ENCODE data around the gene THSD4. TPM values are rescaled to one million over a fixed set of nuclear protein-coding genes. Genes with fewer than 3 reads are reported as not detected.
"Not testable (repeated sequence)": the region's sequence is repeated elsewhere in the genome, so short reads cannot be mapped to it uniquely, and the experiment has no call there.

The THSD4 gene
- total and polyA plus RNA-seq, 2 donors: 23.9 to 75.1 TPM

DNA sequence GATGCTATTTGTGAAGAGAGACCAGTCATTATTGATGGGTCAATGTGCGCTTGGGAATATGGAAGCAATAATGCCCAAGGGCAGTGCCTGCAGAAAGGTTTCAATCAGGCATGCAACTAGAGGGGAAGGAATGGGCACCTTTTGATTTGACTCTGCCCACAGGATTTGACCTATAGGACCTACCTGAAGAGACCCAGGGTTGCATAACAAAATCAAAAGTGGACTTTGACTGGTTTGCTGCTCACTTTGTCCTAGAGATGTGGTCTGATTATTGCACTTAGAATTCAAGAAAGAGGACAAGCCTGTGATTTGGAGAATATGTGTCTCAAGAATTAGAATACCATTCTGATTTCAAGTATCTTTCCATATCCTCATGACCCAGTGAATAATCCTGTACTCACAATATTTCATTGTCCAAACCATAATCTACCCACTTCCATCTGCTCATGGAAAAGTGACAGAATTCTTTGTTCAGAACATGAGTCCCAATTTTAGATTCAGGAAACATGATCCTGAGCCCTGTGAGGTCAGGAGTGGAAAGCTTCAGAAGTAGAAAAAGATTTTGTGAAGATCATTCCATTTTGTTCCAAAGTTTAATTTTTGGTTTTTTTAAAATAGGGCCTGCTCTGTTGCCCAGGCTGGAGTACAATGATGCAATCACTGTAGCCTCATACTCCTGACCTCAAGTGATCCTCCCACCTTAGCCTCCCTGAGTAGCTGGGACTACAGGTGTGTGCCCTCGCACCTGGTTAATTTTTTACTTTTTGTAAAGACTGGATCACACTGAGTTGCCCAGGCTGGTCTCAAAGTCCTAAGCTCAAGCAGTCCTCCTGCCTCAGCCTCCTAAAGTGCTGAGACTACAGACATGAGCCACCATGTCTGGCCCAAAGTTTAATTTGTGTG lies 543.8 kb downstream of the THSD4 start:
- H3K36me3 ChIP-seq (ENCODE audit: insufficient read depth): no peaks in the 10 kb centered on the region
- no peaks in the 10 kb centered on the region for H3K4me1 ChIP-seq (ENCODE audit: insufficient read depth)
- DNase-seq (ENCODE audit: extremely low spot score): no peak
- 96% methylated on average over 2 of the region's 2 CpGs for WGBS
- no peak overlapping the region for H3K4me3 ChIP-seq (ENCODE audit: low read depth, low read length)
- no peak overlapping the region for H3K27ac ChIP-seq (ENCODE audit: low read depth)

- DNase-seq (ENCODE audit: extremely low spot score): no peak
- WGBS: 70% methylated on average over 4 of the region's 4 CpGs
- no peaks in the 10 kb centered on the region for H3K4me1 ChIP-seq (ENCODE audit: insufficient read depth)
- no peak overlapping the region for H3K27ac ChIP-seq (ENCODE audit: low read depth)
- H3K4me3 ChIP-seq (ENCODE audit: low read depth, low read length): no peak overlapping the region
- H3K36me3 ChIP-seq (ENCODE audit: insufficient read depth): no peaks in the 10 kb centered on the region
Observed at GRCh38 chr15:71659730-71660067, 544.4 kb downstream of the THSD4 start.

GRCh38 chr15:71660501-71660900 lies 545.2 kb downstream of the THSD4 start:
- no peak for DNase-seq (ENCODE audit: extremely low spot score)
- Histone ChIP-seq H3K27ac (ENCODE audit: low read depth) (no peak overlapping the region), H3K4me3 (ENCODE audit: low read depth, low read length) (no peak overlapping the region), H3K4me1 (ENCODE audit: insufficient read depth) (no peaks in the 10 kb centered on the region), H3K36me3 (ENCODE audit: insufficient read depth) (no peaks in the 10 kb centered on the region)
- WGBS: 54% methylated on average over 15 of the region's 15 CpGs

DNA sequence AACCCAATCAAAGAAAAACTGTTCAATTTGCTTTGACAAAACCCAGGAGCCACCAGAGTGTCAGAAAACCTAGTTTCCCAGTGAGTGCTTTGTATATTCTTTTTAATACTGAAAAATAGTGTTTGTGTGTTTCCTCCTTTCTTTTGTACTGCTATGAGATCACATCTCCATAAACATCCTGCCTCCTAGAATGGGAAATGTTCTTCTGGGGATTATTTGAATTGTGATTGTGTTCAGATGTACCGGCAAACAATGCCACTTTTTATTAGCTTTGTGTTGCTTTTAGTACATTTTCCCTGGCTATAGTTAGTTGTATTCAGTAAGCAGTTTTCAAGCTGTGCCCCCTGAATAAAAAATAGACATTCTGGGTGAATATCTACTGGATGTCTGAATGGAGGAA lies 547.0 kb downstream of the THSD4 start:
- H3K4me1 ChIP-seq (ENCODE audit: insufficient read depth): no peaks in the 10 kb centered on the region
- H3K4me3 ChIP-seq (ENCODE audit: low read depth, low read length): no peak overlapping the region
- H3K36me3 ChIP-seq (ENCODE audit: insufficient read depth): no peaks in the 10 kb centered on the region
- H3K27ac ChIP-seq (ENCODE audit: low read depth): no peak overlapping the region
- 42% methylated on average over 1 of the region's 1 CpG for WGBS
- no peak for DNase-seq (ENCODE audit: extremely low spot score)

GRCh38 chr15:71664622-71665021 lies 549.4 kb downstream of the THSD4 start:
- 95% methylated on average over 1 of the region's 1 CpG for WGBS
- H3K27ac ChIP-seq (ENCODE audit: low read depth): no peak overlapping the region
- H3K36me3 ChIP-seq (ENCODE audit: insufficient read depth): no peaks in the 10 kb centered on the region
- DNase-seq (ENCODE audit: extremely low spot score): no peak
- H3K4me3 ChIP-seq (ENCODE audit: low read depth, low read length): no peak overlapping the region
- no peaks in the 10 kb centered on the region for H3K4me1 ChIP-seq (ENCODE audit: insufficient read depth)

DNA sequence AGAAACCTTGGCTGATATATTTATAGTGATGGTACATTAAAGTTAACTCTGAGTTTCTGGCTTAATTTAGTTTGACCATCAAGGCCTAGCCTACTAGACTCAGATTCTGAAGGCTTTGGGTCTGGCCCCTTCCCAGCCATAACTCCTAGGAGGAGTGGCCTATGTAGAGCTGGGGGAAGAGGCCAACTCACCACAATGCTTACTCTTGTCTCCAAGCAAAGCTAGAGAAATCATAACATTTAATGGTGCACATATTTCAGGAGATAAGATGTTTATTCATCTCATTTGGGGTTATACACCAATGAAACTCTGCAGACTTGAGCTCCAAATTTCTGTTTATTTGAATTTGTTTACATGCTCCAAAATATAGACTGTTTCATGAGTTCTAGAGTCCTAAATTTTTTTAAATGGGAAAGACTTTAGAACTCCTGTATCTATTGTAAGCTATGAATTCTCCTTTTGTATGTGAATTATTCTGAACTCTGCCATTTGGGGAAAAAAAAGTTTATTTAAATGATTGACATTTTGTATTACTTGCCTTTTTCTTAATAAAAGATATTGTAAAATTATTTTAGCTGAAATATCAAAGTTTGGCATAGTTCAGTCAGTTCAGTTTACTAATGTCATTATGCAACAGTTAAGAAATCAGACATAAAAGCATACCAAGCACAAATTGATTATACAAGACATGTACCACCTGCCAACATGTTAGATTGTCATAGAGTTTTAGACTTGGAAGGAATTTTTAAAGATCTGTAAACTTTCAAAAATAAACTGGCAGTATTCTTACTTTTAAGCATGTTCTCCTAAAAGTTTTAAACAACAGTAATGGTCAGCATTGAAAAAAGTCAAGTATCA lies 551.7 kb downstream of the THSD4 start:
- no peak overlapping the region for H3K27ac ChIP-seq (ENCODE audit: low read depth)
- no peaks in the 10 kb centered on the region for H3K4me1 ChIP-seq (ENCODE audit: insufficient read depth)
- DNase-seq (ENCODE audit: extremely low spot score): no peak
- H3K36me3 ChIP-seq (ENCODE audit: insufficient read depth): no peaks in the 10 kb centered on the region
- no peak overlapping the region for H3K4me3 ChIP-seq (ENCODE audit: low read depth, low read length)

- Histone ChIP-seq H3K36me3 (ENCODE audit: insufficient read depth) (no peaks in the 10 kb centered on the region), H3K27ac (ENCODE audit: low read depth) (no peak overlapping the region), H3K4me1 (ENCODE audit: insufficient read depth) (no peaks in the 10 kb centered on the region), H3K4me3 (ENCODE audit: low read depth, low read length) (no peak overlapping the region)
- 32% methylated on average over 4 of the region's 4 CpGs for WGBS
- DNase-seq (ENCODE audit: extremely low spot score): no peak
Observed at GRCh38 chr15:71669688-71670087, 554.4 kb downstream of the THSD4 start.

GRCh38 chr15:71670222-71670621 lies 555.0 kb downstream of the THSD4 start:
- 93% methylated on average over 3 of the region's 3 CpGs for WGBS
- not testable (repeated sequence) for DNase-seq (ENCODE audit: extremely low spot score); H3K36me3 ChIP-seq (ENCODE audit: insufficient read depth); H3K4me1 ChIP-seq (ENCODE audit: insufficient read depth); H3K4me3 ChIP-seq (ENCODE audit: low read depth, low read length); H3K27ac ChIP-seq (ENCODE audit: low read depth)

DNA sequence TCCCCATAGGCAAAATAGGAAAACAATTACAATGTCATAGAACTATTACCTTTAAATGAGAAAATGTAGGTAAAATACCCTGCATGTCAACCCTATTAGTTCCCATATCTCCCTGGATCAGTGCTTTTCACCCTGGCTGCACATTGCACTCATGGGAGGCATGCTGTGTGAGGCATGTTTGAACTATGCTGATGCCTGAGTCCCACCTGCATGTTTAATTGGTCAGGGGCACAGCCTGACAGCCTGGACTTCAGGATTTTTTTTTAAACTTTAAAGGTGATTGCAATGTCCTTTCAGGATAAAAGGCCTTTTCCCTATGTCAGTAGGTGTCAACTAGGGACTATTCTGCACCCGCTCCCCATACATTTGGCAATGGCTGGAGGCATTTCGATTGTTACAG lies 559.1 kb downstream of the THSD4 start:
- Histone ChIP-seq H3K36me3 (ENCODE audit: insufficient read depth) (no peaks in the 10 kb centered on the region), H3K4me3 (ENCODE audit: low read depth, low read length) (no peak overlapping the region), H3K4me1 (ENCODE audit: insufficient read depth) (no peaks in the 10 kb centered on the region), H3K27ac (ENCODE audit: low read depth) (no peak overlapping the region)
- no peak for DNase-seq (ENCODE audit: extremely low spot score)
- 91% methylated on average over 2 of the region's 2 CpGs for WGBS

DNA sequence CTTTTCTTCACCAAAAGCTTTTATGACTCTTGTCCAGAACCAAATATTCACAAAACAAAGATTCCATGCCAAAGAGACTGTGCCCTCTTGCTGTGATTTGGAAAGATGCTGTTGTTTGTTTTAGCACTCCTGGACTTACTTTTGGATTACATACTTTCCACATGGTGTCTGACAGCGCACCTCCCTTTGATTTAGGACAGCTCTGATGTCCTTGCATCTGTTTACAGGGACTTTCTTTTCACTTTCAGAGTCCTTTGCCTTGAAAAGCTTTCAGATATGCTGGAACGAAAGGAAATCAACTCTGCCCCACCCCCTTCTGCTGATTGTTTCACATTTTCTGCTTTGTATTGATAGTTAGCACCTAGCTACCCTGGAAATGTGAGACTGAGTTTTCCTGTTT lies 562.1 kb downstream of the THSD4 start:
- Histone ChIP-seq H3K27ac (ENCODE audit: low read depth) (no peak overlapping the region), H3K4me3 (ENCODE audit: low read depth, low read length) (no peak overlapping the region), H3K4me1 (ENCODE audit: insufficient read depth) (no peaks in the 10 kb centered on the region), H3K36me3 (ENCODE audit: insufficient read depth) (no peaks in the 10 kb centered on the region)
- DNase-seq (ENCODE audit: extremely low spot score): no peak
- 48% methylated on average over 2 of the region's 2 CpGs for WGBS

DNA sequence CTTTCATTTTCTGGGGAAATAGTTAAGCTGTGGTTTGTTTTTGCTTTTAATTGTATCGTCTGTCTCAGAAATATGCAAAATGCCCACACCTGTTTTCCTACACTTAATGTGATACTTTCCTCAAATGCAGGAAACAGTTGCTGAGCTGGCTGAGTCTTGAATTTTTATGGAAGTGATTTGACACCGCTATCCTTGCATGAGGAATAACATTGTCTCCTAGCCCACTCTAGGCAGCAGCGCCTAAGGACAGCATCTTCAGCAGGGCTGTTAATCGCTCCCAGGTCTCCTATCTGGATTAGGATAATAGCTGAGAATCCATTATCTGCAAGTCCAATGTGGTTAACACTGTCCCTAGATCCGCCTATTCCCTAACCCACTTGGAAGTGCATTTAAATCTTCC lies 562.5 kb downstream of the THSD4 start:
- DNase-seq (ENCODE audit: extremely low spot score): no peak
- Histone ChIP-seq H3K27ac (ENCODE audit: low read depth) (no peak overlapping the region), H3K36me3 (ENCODE audit: insufficient read depth) (no peaks in the 10 kb centered on the region), H3K4me3 (ENCODE audit: low read depth, low read length) (no peak overlapping the region), H3K4me1 (ENCODE audit: insufficient read depth) (no peaks in the 10 kb centered on the region)
- WGBS: 70% methylated on average over 5 of the region's 5 CpGs

DNA sequence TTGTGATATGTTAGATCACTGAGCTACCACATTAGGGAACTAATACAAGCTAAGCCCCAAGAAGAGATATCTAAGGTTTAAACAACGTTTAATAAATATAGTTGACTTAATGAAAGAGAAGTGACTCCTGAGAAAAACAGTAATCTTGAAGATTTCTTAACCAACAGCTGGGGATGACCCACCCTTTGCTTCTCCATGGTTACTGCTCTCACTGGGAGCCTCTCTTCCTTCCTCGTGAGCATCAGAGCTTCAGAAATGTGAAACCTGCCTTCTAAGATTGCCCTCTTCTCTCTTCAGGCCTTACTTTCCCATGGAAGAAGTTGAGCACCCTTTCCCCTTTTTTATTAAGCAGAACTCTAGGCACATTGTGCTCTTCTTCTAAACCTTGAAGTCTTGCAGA lies 562.9 kb downstream of the THSD4 start:
- H3K27ac ChIP-seq (ENCODE audit: low read depth): no peak overlapping the region

GRCh38 chr15:71678605-71679004 lies 563.3 kb downstream of the THSD4 start:
- no peaks in the 10 kb centered on the region for H3K36me3 ChIP-seq (ENCODE audit: insufficient read depth)
- 74% methylated on average over 2 of the region's 2 CpGs for WGBS
- no peak for DNase-seq (ENCODE audit: extremely low spot score)
- H3K4me1 ChIP-seq (ENCODE audit: insufficient read depth): no peaks in the 10 kb centered on the region
- H3K27ac ChIP-seq (ENCODE audit: low read depth): peak overlapping the region; percentile 57
- H3K4me3 ChIP-seq (ENCODE audit: low read depth, low read length): no peak overlapping the region

More for the DNA sequence above, 562.9 kb downstream of the THSD4 start:
- DNase-seq (ENCODE audit: extremely low spot score): no peak
- Histone ChIP-seq H3K4me1 (ENCODE audit: insufficient read depth) (no peaks in the 10 kb centered on the region), H3K4me3 (ENCODE audit: low read depth, low read length) (no peak overlapping the region), H3K36me3 (ENCODE audit: insufficient read depth) (no peaks in the 10 kb centered on the region)
- 33% methylated on average over 2 of the region's 2 CpGs for WGBS

DNA sequence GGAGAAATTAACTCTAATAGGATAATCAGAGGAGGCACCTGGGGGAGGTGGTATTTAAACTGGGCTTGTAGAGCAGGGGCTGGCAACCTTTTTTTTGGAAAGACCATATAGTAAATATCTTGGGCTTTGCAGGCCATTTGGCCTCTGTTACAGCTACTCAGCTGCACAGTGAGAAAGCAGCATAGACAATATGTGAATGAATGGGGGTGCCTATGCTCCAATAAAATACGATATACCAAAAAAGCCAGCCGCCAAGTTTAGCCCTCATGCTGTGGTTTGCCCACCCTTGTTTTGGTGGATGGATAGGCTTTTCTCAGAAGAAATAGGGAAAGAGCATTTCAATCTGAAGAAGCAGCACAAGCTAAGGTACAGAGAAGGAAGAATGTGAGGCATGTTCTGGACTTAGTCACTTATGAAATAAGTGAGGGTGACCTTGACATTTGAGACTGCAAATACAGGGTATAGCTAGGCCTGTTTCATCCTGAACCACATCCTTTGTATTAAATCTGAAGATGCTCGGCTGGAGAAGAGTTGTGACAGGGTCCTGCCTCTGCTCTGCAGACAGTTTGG lies 564.0 kb downstream of the THSD4 start:
- no peak for DNase-seq (ENCODE audit: extremely low spot score)
- no peak overlapping the region for H3K4me3 ChIP-seq (ENCODE audit: low read depth, low read length)
- no peaks in the 10 kb centered on the region for H3K36me3 ChIP-seq (ENCODE audit: insufficient read depth)
- H3K27ac ChIP-seq (ENCODE audit: low read depth): no peak overlapping the region
- H3K4me1 ChIP-seq (ENCODE audit: insufficient read depth): no peaks in the 10 kb centered on the region
- 81% methylated on average over 3 of the region's 3 CpGs for WGBS
